MCF 10A (cell line): ENCODE data around the gene DLG2. TPM values are rescaled to one million over a fixed set of nuclear protein-coding genes. Genes with fewer than 3 reads are reported as not detected.
A peak's percentile ranks its signal among the peaks of the same experiment; 100 is the strongest.

Source experiments
- BruUV-seq: library from RNA; stranded (reverse); fragments of 400-500 nt; replicated peaks from 2 replicates; lab custom pipeline; 2021; lab: Mats Ljungman, UMichigan
- CTCF ChIA-PET: fragments of 300-600 bp; sonication (Branson Sonifier 250); formaldehyde crosslinking; extraction: SDS; loops from one replicate; lab custom pipeline; 2021; ENCODE audit warnings: antibody characterized with exemption, inconsistent platforms; lab: Yijun Ruan, JAX
- POLR2A ChIA-PET: fragments of 300-600, 350-650 bp; sonication (Branson Sonifier 250); formaldehyde crosslinking; extraction: SDS; loops from one replicate; lab custom pipeline; 2020; ENCODE audit warnings: antibody characterized with exemption, inconsistent platforms; lab: Yijun Ruan, JAX
- DNase-seq: peaks from one replicate; pipeline ENCODE4 v3.0.0-alpha.2; 2018; ENCODE audit not compliant: unreplicated experiment
- H3K27ac Mint-ChIP-seq: one replicate; pipeline ENCODE4 v1.8.0; 2022; ENCODE audit warnings: mild to moderate bottlenecking, low read depth, mixed read lengths; ENCODE audit not compliant: unreplicated experiment
- H3K27me3 Mint-ChIP-seq: one replicate; pipeline ENCODE4 v1.8.0; 2022; ENCODE audit warnings: mixed read lengths; ENCODE audit not compliant: insufficient read depth, unreplicated experiment
- H3K36me3 Mint-ChIP-seq: one replicate; pipeline ENCODE4 v1.8.0; 2022; ENCODE audit warnings: mild to moderate bottlenecking, moderate library complexity, mixed read lengths; ENCODE audit not compliant: insufficient read depth, unreplicated experiment
- H3K4me1 Mint-ChIP-seq: one replicate; pipeline ENCODE4 v1.8.0; 2022; ENCODE audit warnings: mixed read lengths; ENCODE audit not compliant: insufficient read depth, unreplicated experiment
- H3K4me3 Mint-ChIP-seq: one replicate; pipeline ENCODE4 v1.8.0; 2022; ENCODE audit warnings: mild to moderate bottlenecking, moderate library complexity, mixed read lengths; ENCODE audit not compliant: unreplicated experiment
- H3K9me3 Mint-ChIP-seq: one replicate; pipeline ENCODE4 v1.8.0; 2022; ENCODE audit warnings: mixed read lengths; ENCODE audit not compliant: unreplicated experiment
- CTCF ChIP-seq: fragments of 200-600 bp; IDR thresholded peaks from one replicate; pipeline ENCODE4 v1.8.0; 2022; ENCODE audit warnings: antibody characterized with exemption, mild to moderate bottlenecking; ENCODE audit not compliant: unreplicated experiment
- intact Hi-C: fragments of 100-400 bp; cut with micrococcal nuclease; formaldehyde crosslinking; loops from 2 replicates; pipeline ENCODE4 v1.14.1; 2022
- total RNA-seq: library from RNA; stranded (reverse); gene quantifications from 2 replicates; pipeline ENCODE4 v1.2.3, GENCODE V29; 2022

The DLG2 gene
- total RNA-seq, 1 experiment from 2014 or later, result 0.26 TPM

DNA sequence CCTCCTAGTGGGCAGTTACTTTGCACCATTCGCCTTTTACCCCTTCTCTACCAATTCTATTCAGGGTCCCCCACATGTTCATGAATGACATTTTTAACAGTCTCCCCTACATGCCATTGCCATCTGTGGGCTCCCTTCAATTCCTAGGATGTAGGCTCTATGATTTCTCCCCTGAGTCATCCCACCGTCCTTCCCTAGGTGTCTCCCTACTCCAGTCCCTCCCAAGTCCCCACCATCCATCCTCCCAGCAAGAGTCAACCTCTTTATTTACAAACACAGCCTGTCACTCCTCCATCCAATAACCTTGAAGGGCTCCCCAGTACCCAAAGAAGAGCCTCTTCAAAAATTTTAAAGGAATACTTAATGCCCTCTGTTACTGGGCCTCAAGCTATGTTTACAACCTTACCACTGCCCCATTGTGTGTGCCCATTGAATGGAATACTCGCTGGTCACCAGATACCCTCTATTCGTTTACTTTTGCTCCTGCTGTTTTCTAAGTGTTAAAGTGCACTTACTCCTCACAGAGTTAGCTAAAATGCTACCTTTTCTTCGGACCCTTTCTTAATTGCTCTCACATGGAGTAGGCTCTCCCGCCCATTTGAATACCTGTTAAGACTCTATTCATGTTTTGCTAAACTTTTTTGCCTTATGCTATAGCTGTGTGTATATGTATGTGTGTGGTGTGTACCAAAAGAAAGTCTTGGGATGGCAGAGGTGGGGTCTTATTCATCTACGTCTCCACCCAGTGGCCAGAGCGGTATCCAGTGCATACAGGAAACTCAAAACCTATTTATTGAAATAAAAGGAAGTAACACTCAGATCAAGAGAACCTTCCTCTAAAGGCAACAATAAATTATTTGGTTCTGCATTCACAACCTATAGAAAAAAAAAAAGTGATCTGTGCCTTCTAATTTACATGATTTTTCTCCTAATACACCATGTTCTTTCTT lies 2105.2 kb downstream of the DLG2 start:
- peaks cover 10% of the 10 kb centered on the region for H3K27me3 Mint-ChIP-seq
- intact Hi-C loops, result loop anchor here (1.0 to 10.0 kb wide), 5 partner anchors 149 to 298 kb away; no protein-coding TSS in a partner anchor
- H3K27ac Mint-ChIP-seq, result no peak overlapping the region
- DNase-seq, result peak; percentile 27
- H3K9me3 Mint-ChIP-seq, result no peaks in the 10 kb centered on the region
- H3K4me1 Mint-ChIP-seq, result no peaks in the 10 kb centered on the region
- no peak for TF ChIP-seq CTCF
- no peak overlapping the region for H3K4me3 Mint-ChIP-seq
- CTCF ChIA-PET, result interaction anchor here (0.7 to 2.7 kb wide), 10 partner anchors 12 to 298 kb away, joined by 3 to 11 read pairs (median 4); no protein-coding TSS in a partner anchor
- no TSS peak for BruUV-seq
- POLR2A ChIA-PET, result no interaction called here
- H3K36me3 Mint-ChIP-seq, result no peaks in the 10 kb centered on the region

- CTCF ChIA-PET, result interaction anchor here (0.8 to 2.7 kb wide), 4 partner anchors 11 to 295 kb away, joined by 3 to 11 read pairs (median 4); no protein-coding TSS in a partner anchor
Measured at GRCh38 chr11:83520849-83521248, 2106.3 kb downstream of the DLG2 start.

DNA sequence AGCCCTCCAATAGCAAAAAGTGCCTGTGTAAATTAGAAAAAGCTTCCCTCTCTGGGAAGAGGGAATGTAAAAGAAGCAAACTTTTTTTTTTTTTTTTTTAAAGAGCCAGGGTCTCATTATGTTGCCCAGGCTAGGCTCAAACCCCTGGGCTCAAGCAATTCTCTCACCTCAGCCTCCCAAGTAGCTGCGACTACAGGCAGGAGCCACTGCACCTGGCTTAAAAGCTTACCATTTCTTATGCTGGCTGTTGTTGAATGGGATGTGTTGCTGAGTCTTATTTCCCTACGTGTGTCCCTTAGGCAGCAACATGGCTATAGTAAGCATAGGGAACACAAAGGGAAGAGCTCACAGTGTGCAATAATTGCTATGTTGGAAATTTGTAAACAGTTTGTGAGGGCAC lies 2115.5 kb downstream of the DLG2 start:
- intact Hi-C loops, result no loop called here
- Mint-ChIP-seq H3K4me1 (peaks cover 4% of the 10 kb centered on the region), H3K27me3 (peaks cover 31% of the 10 kb centered on the region), H3K36me3 (no peaks in the 10 kb centered on the region), H3K27ac (no peak overlapping the region), H3K9me3 (no peaks in the 10 kb centered on the region), H3K4me3 (no peak overlapping the region)
- POLR2A ChIA-PET, result no interaction called here
- TF ChIP-seq CTCF, result no peak
- BruUV-seq, result no TSS peak
- CTCF ChIA-PET, result no interaction called here
- no peak for DNase-seq

More at GRCh38 chr11:83520849-83521248, 2106.3 kb downstream of the DLG2 start:
- no peak for DNase-seq
- H3K4me3 Mint-ChIP-seq, result no peak overlapping the region
- no peaks in the 10 kb centered on the region for H3K36me3 Mint-ChIP-seq
- H3K9me3 Mint-ChIP-seq, result no peaks in the 10 kb centered on the region
- BruUV-seq, result no TSS peak
- peaks cover 10% of the 10 kb centered on the region for H3K27me3 Mint-ChIP-seq
- no peak overlapping the region for H3K27ac Mint-ChIP-seq
- no peaks in the 10 kb centered on the region for H3K4me1 Mint-ChIP-seq
- no peak for TF ChIP-seq CTCF
- POLR2A ChIA-PET, result no interaction called here
- intact Hi-C loops, result loop anchor here (1.0 to 10.0 kb wide), 5 partner anchors 150 to 299 kb away; no protein-coding TSS in a partner anchor
